GM21723 (cell line): ENCODE measurements around the gene TM9SF2.
"Not testable (repeated sequence)": the region's sequence is repeated elsewhere in the genome, so short reads cannot be mapped to it uniquely, and the experiment has no call there.

Experiments
- ATAC-seq: cut with Tn5 transposase; IDR thresholded peaks from one replicate; pipeline ENCODE4 v1.9.1; 2021; ENCODE audit warnings: mild to moderate bottlenecking, moderate library complexity; ENCODE audit not compliant: unreplicated experiment

The TM9SF2 gene

GRCh38 chr13:99491750-99492149, 9.5 kb upstream of the TM9SF2 start:
- ATAC-seq: not testable (repeated sequence)

GRCh38 chr13:99495466-99496183, 5.6 kb upstream of the TM9SF2 start:
- ATAC-seq: no peak

GRCh38 chr13:99496184-99497142, 4.8 kb upstream of the TM9SF2 start:
- peak; percentile 34 for ATAC-seq

GRCh38 chr13:99498171-99499161, 2.8 kb upstream of the TM9SF2 start:
- peak; percentile 54 for ATAC-seq

- ATAC-seq: peak; percentile 14
Measured at GRCh38 chr13:99500839-99501183, 461 bp upstream of the TM9SF2 start.

- ATAC-seq: no peak
Measured at GRCh38 chr13:99501848-99502301, 603 bp downstream of the TM9SF2 start.

- ATAC-seq: no peak
Measured at GRCh38 chr13:99505814-99506269, 4.6 kb downstream of the TM9SF2 start.

GRCh38 chr13:99506634-99507033, 5.4 kb downstream of the TM9SF2 start:
- ATAC-seq: peak; percentile 75

GRCh38 chr13:99507054-99507453, 5.8 kb downstream of the TM9SF2 start:
- ATAC-seq: no peak

GRCh38 chr13:99507551-99507950, 6.3 kb downstream of the TM9SF2 start:
- ATAC-seq: no peak

- ATAC-seq: no peak
Measured at GRCh38 chr13:99507986-99508385, 6.7 kb downstream of the TM9SF2 start.

GRCh38 chr13:99509479-99509878, 8.2 kb downstream of the TM9SF2 start:
- ATAC-seq: no peak

GRCh38 chr13:99514801-99515200, 13.5 kb downstream of the TM9SF2 start:
- no peak for ATAC-seq

GRCh38 chr13:99516153-99516929, 15.1 kb downstream of the TM9SF2 start:
- no peak for ATAC-seq

- ATAC-seq: no peak
Measured at GRCh38 chr13:99517577-99517976, 16.3 kb downstream of the TM9SF2 start.

- no peak for ATAC-seq
Measured at GRCh38 chr13:99517984-99518383, 16.7 kb downstream of the TM9SF2 start.

- ATAC-seq: no peak
Measured at GRCh38 chr13:99522298-99522697, 21.0 kb downstream of the TM9SF2 start.

- no peak for ATAC-seq
Measured at GRCh38 chr13:99523838-99524237, 22.6 kb downstream of the TM9SF2 start.

GRCh38 chr13:99525967-99526366, 24.7 kb downstream of the TM9SF2 start:
- no peak for ATAC-seq

- no peak for ATAC-seq
Measured at GRCh38 chr13:99526549-99526948, 25.3 kb downstream of the TM9SF2 start.
